HepG2 (cell line): ENCODE measurements around the gene RGS7. TPM values are rescaled to one million over a fixed set of nuclear protein-coding genes. Genes with fewer than 3 reads are reported as not detected.

Source experiments
- ATAC-seq: fragments of 200-7000 bp; cut with Tn5 transposase; 3 replicates; pipeline ENCODE4 v1.9.1; 2020; ENCODE audit warnings: mild to moderate bottlenecking, moderate library complexity
- BruUV-seq: library from RNA; stranded (reverse); fragments of 400-500 nt; replicated peaks from 2 replicates; lab custom pipeline; 2021; lab: Mats Ljungman, UMichigan
- CTCF ChIA-PET: fragments of 300-600 bp; formaldehyde crosslinking; extraction: SDS; loops from one replicate; lab custom pipeline; 2021; ENCODE audit warnings: low total read pairs, inconsistent platforms, low intra/inter-chr PET ratio; lab: Yijun Ruan, JAX
- POLR2A ChIA-PET: fragments of 350-600 bp; sonication (Branson Sonifier 250); formaldehyde crosslinking; loops from one replicate; lab custom pipeline; 2020; ENCODE audit warnings: antibody characterized with exemption, inconsistent platforms; lab: Yijun Ruan, JAX
- DNase-seq: peaks from one replicate; pipeline ENCODE4 v3.0.0-alpha.2; 2015; ENCODE audit warnings: low spot score
- FAIRE-seq: peaks from 3 replicates; lab custom pipeline; 2011; peaks lifted over from hg19 to GRCh38; lab: Jason Lieb, UNC
- H2AFZ ChIP-seq: one replicate; pipeline ENCODE4 v1.6.1; 2011; ENCODE audit warnings: low read length, inconsistent platforms
- H3K27ac ChIP-seq: fragments of 300-600 bp; 3 replicates; pipeline ENCODE4 v1.8.0; 2011; ENCODE audit warnings: mixed run types, mild to moderate bottlenecking, mixed read lengths, low read length, inconsistent platforms; ENCODE audit not compliant: insufficient read depth; ENCODE audit errors: extremely low read length
- H3K27me3 ChIP-seq, 2 experiments: fragments of 200-600 bp in 1 of 2; 2 replicates in 1 of 2; 3 replicates in 1 of 2; pipeline versions ENCODE4 v1.6.0 to v1.8.0; 2011; ENCODE audit warnings: low read length in 2 of 2, mild to moderate bottlenecking in 2 of 2, moderate library complexity in 2 of 2, inconsistent platforms in 1 of 2; ENCODE audit not compliant: insufficient read depth in 2 of 2, control insufficient read depth in 1 of 2
- H3K36me3 ChIP-seq, 2 experiments: fragments of 200-600 bp in 1 of 2; replicated peaks in 1 of 2; 2 replicates in 1 of 2; 3 replicates in 1 of 2; pipeline versions ENCODE4 v1.5.1 to v1.8.0; 2011; ENCODE audit warnings: low read length in 2 of 2, inconsistent platforms in 1 of 2; ENCODE audit not compliant: insufficient read depth in 2 of 2, control insufficient read depth in 1 of 2
- H3K4me1 ChIP-seq: 2 replicates; pipeline ENCODE4 v1.5.1; 2012; ENCODE audit warnings: low read length, inconsistent platforms; ENCODE audit not compliant: insufficient read depth
- H3K4me2 ChIP-seq: 2 replicates; pipeline ENCODE4 v1.6.0; 2011; ENCODE audit warnings: low read depth, low read length, inconsistent platforms
- H3K4me3 ChIP-seq, 3 experiments: fragments of 200-600 bp in 1 of 3; sonication (generic), shearing (Covaris generic) in 1 of 3; replicated peaks in 1 of 3; 2 replicates each; pipeline ENCODE4 v1.5.1; 2011 to 2016; ENCODE audit warnings: low read length in 3 of 3, inconsistent platforms in 2 of 3, low read depth in 2 of 3, mild to moderate bottlenecking in 2 of 3, control low read depth in 1 of 3, mixed read lengths in 1 of 3; ENCODE audit not compliant: insufficient read depth in 1 of 3
- H3K79me2 ChIP-seq: one replicate; pipeline ENCODE4 v1.6.1; 2011; ENCODE audit warnings: low read length, inconsistent platforms; ENCODE audit not compliant: insufficient read depth
- H3K9ac ChIP-seq: 2 replicates; pipeline ENCODE4 v1.6.0; 2011; ENCODE audit warnings: mild to moderate bottlenecking, low read depth, low read length, inconsistent platforms; ENCODE audit not compliant: insufficient read depth
- H3K9me3 ChIP-seq: 2 replicates; pipeline ENCODE4 v1.5.1; 2012; ENCODE audit warnings: mild to moderate bottlenecking, low read length
- H4K20me1 ChIP-seq: 2 replicates; pipeline ENCODE4 v1.6.0; 2011; ENCODE audit warnings: inconsistent platforms, mild to moderate bottlenecking, low read length, moderate library complexity; ENCODE audit not compliant: insufficient read depth
- CENPX ChIP-seq: sonication (generic); formaldehyde crosslinking; IDR thresholded peaks from 2 replicates; pipeline ENCODE4 v1.9.0; 2021; ENCODE audit warnings: mild to moderate bottlenecking, missing genetic modification reagents, moderate library complexity
- ELF3 ChIP-seq: IDR thresholded peaks from 2 replicates; pipeline ENCODE4 v1.6.1; 2016; ENCODE audit warnings: missing genetic modification reagents, missing compliant biosample characterization
- EP300 ChIP-seq, 3 experiments: sonication (generic) in 1 of 3; formaldehyde crosslinking in 1 of 3; IDR thresholded peaks; 2 replicates each; pipeline versions ENCODE4 v1.5.1 to v1.6.1; 2011 to 2020; ENCODE audit warnings: low read depth in 2 of 3, low read length in 2 of 3, borderline replicate concordance in 1 of 3, improper control_type of control experiment in 1 of 3, mild to moderate bottlenecking in 1 of 3, missing genetic modification reagents in 1 of 3, moderate library complexity in 1 of 3
- GTF2F1 ChIP-seq: fragments of 150-350 bp; IDR thresholded peaks from 2 replicates; pipeline ENCODE4 v1.6.1; 2014; ENCODE audit warnings: low read length
- MLX ChIP-seq: IDR thresholded peaks from 2 replicates; pipeline ENCODE4 v1.6.1; 2016
- SIN3A ChIP-seq: IDR thresholded peaks from 2 replicates; pipeline ENCODE4 v1.6.1; 2011; ENCODE audit warnings: low read depth, mild to moderate bottlenecking, control low read depth, low read length, borderline replicate concordance
- SIN3B ChIP-seq: fragments of 150-350 bp; IDR thresholded peaks from 2 replicates; pipeline ENCODE4 v1.6.1; 2014; ENCODE audit warnings: low read length
- TEAD3 ChIP-seq: optimal IDR thresholded peaks from 2 replicates; pipeline ENCODE3; 2016; ENCODE audit warnings: borderline replicate concordance
- ZNF124 ChIP-seq: sonication (generic); formaldehyde crosslinking; IDR thresholded peaks from 2 replicates; pipeline ENCODE4 v1.4.0; 2020; ENCODE audit warnings: missing genetic modification reagents
- ZZZ3 ChIP-seq: sonication (generic); formaldehyde crosslinking; IDR thresholded peaks from 2 replicates; pipeline ENCODE4 v1.4.0; 2020; ENCODE audit warnings: missing genetic modification reagents, mild to moderate bottlenecking, borderline replicate concordance
- WGBS: methylation state at CpG from one replicate; pipeline ENCODE4 v1.1.6; 2017; ENCODE audit warnings: low lambda C conversion rate; 5-methylcytosine and 5-hydroxymethylcytosine counted together
- in situ Hi-C: cut with HindIII; loops from 2 replicates; pipeline ENCODE4 v1.10.0; 2017; ENCODE audit warnings: low pct_unique_long_range_greater_than_20kb; ENCODE audit not compliant: extremely low pct_ligation_motif_present
- intact Hi-C: fragments of 100-400 bp; cut with micrococcal nuclease; formaldehyde crosslinking; loops from one replicate; pipeline ENCODE4 v1.10.0; 2022; ENCODE audit not compliant: unreplicated experiment
- polyA plus RNA-seq, 8 experiments: library from polyadenylated mRNA; depleted of rRNA in 3 of 8; stranded (reverse) in 7 of 8; unstranded in 1 of 8; fragments of >200 nt; fragmentation: Illumina TruSeq in 4 of 8; extraction: Trizol in 4 of 8; gene quantifications; 2 replicates each; pipeline versions ENCODE4 v1.2.1 to v1.2.3, GENCODE V29; 2011 to 2016; ENCODE audit warnings: low read depth in 4 of 8, missing spikeins in 1 of 8, mixed read lengths in 1 of 8; ENCODE audit not compliant: insufficient read depth in 1 of 8
- total RNA-seq, 5 experiments: library from RNA; depleted of rRNA; stranded (reverse); fragments of >200 nt; fragmentation: Illumina TruSeq; extraction: Trizol; gene quantifications; 2 replicates each; pipeline ENCODE4 v1.2.3, GENCODE V29; 2016; ENCODE audit warnings: low read depth in 1 of 5

The RGS7 gene
- total and polyA plus RNA-seq, 2 of the 13 experiments (the other 11 are each of a cell fraction or from before 2014, with no cell fraction given): not detected

GRCh38 chr1:240998024-240998423 is 359.0 kb downstream of the RGS7 start:
- BruUV-seq: no TSS peak
- no peaks in the 10 kb centered on the region; a peak in 1 of 5 replicates for H3K27me3 ChIP-seq
- CTCF ChIA-PET: no interaction called here
- no peak overlapping the region for H3K9ac ChIP-seq
- no peak for FAIRE-seq
- no peaks in the 10 kb centered on the region for H3K9me3 ChIP-seq
- peaks cover 12% of the 10 kb centered on the region; the same call in 1 of the 2 replicates for H3K4me1 ChIP-seq
- H4K20me1 ChIP-seq: no peaks in the 10 kb centered on the region
- no peak overlapping the region for H3K4me2 ChIP-seq
- no peak overlapping the region for H3K27ac ChIP-seq
- no peak for TF ChIP-seq ZZZ3 (CRISPR knock-in tag)
- TF ChIP-seq CENPX (CRISPR knock-in tag): no peak
- no peak for TF ChIP-seq MLX (CRISPR knock-in tag)
- no peak for TF ChIP-seq GTF2F1
- no peak for TF ChIP-seq ELF3 (CRISPR knock-in tag)
- TF ChIP-seq EP300 (IDR thresholded peaks at IDR 0.05; ENCODE audit: low read depth in 2 of 2, low read length in 2 of 2): no peak
- no peak for TF ChIP-seq EP300 (CRISPR knock-in tag; IDR thresholded peaks at IDR 0.05; ENCODE audit: borderline replicate concordance)
- TF ChIP-seq ZNF124 (CRISPR knock-in tag): no peak
- no peak for TF ChIP-seq SIN3B
- TF ChIP-seq TEAD3 (CRISPR knock-in tag): no peak
- no peak for TF ChIP-seq SIN3A
- intact Hi-C loops: no loop called here
- H3K79me2 ChIP-seq: no peaks in the 10 kb centered on the region
- WGBS: 2% methylated on average over 5 of the region's 5 CpGs
- DNase-seq: no peak
- no peaks in the 10 kb centered on the region for H3K36me3 ChIP-seq
- H2AFZ ChIP-seq: no peak overlapping the region
- H3K4me3 ChIP-seq: no peak overlapping the region
- no peak for ATAC-seq
- POLR2A ChIA-PET: no interaction called here
- in situ Hi-C loops: no loop called here
